Glomerular endothelial cell (primary cell): ENCODE measurements around the gene NPTXR. TPM values are rescaled to one million over a fixed set of nuclear protein-coding genes. Genes with fewer than 3 reads are reported as not detected.
"Not testable (repeated sequence)": the region's sequence is repeated elsewhere in the genome, so short reads cannot be mapped to it uniquely, and the experiment has no call there.

Experiments
- DNase-seq: peaks from one replicate; pipeline ENCODE4 v3.0.0-alpha.2; 2011; ENCODE audit warnings: low read depth, low spot score; ENCODE audit errors: extremely low read depth
- total RNA-seq: library from RNA; depleted of rRNA; stranded (reverse); fragments of >200 nt; gene quantifications from 2 replicates; pipeline ENCODE4 v1.2.3, GENCODE V29; 2015

Gene NPTXR
- total RNA-seq, 1 donor from 2014 or later, result 3.7 TPM

DNA sequence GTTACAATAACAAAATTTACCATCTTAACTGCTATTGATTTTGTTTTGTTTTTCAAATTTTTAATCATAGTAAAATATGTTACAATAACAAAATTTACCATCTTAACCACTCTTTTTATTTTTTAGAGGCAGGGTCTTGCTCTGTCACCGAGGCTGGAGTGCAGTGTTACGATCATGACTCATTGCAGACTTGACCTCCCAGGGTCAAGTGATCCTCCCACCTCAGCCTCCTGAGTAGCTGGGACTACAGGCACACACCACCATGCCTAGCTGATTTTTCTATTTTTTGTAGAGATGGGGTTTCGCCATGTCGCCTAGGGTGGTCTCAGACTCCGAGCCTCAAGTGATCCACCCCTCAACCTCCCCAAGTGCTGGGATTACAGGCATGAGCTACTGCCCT, 10.1 kb upstream of the NPTXR start:
- DNase-seq, result not testable (repeated sequence)

DNA sequence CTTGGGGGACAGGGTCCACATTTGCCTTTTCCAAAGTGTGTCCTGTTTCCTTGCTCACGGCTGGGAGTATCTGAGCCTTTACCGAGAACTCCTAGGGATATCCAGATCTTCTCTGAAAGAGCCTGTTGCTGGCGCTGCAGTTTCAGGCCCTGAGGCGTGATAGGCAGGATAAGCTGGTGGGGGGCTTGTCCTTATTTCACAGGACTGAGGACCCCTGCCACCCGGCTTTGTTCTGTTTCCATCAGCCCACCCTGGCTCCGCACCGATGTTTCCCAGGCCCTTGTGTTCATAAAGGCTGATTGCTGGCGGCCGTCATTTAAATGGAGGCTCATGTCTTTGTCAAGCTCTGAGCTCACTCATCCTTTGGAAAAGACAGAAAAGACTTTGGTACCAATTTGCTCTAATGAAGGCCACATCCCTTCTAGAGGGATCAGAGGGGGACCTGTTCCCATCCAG, 9.4 kb upstream of the NPTXR start:
- DNase-seq, result no peak

DNA sequence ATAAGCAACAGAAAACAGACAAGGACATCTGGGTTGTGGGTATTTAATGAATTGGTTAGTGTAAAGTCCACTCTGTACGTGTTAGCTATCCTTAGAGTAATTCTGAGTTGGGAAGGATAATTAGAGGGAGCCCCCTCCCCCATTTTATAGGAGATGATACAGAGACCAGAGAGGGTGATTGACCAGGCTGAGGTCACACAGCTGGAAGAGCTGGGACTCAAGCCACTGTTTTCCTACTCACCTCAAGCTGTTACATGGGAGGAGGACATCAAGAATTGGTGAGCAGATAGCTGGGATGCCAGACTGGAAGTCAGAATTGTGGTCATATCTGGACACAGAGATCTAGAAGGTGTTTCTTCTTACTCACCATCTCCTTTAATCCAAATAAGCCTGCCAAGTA, 8.7 kb upstream of the NPTXR start:
- no peak for DNase-seq

DNA sequence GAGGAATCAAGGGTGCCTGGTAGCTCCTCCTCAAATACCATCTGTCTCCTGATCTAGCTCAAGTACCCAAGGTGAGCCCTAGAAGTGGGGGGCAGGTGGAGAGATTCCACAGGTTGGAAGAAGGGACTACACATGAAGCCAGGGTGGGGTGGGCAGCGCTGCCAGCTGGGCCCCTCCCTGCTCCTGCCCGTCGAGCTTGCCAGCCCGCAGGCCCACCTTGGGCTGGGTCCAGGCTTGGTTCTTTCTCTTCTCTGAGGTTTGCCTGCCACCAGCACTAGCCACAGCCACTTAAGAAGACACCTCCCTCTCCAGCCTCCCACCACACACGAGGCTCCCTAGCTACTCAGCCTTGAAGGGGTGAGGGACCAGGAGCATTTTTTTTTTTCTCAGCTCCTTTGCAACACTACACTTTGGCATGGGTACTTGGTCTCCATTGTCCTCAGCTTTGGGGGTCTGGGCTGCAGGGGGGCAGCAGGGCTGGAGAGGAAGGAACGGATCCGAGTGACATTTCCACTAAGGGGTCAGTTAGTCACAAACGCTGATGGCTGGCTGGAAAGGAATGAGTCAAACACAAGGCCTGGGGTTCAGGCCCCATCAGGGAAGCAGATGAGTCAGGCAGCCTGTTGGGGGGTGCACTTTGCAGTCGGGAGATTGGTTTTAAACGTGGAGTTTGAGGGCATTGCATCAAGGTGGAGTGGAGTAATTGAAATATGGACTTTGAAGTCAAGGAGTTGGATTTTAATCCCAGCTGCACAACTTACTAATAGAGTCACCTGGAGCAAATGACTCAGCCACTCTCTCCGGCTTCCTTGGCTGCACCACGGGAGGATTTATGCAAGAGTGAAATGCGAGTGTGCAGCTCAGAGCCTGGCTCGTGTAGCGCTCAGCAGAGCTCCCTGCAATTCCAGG, 7.4 kb upstream of the NPTXR start:
- DNase-seq, result no peak

DNA sequence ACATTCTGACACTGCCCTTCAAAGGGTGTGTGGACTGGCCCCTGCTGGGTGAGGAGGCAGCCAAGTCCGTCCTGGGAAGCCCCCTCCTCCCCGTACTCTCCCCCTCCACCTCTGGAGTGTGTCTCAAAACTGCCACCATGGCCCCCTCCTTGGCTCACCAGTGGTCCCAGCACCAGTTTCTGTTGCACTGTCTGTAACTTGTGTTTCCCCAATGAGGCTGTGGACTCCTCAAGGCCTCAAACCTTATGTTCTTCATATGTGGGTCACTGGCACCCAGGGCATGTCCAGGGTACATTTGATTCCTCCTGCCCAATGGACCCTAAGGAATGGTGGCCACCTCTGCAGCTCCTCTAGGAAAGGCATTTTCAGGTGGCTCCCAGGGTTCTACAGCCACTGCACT, 6.6 kb upstream of the NPTXR start:
- no peak for DNase-seq

DNA sequence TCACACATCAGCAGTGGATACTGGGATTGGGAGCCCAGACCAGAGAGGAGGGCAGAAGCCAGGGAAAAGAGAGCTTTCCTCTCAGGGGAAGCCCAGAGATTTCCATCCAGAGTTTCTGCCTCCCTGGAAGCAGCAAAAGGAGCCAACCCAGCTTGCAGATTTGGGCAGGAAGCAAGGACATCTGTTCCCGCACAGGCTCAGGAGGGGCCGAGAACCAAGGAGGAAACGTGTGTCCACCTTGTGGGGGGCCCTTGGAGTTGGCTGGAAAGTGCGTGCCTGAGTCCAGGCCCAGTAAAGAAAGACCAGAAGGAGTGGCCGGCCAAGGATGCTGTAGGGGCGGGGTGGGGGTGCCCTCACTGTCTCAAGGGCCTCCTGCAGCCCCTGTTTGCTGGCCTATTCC, 6.0 kb upstream of the NPTXR start:
- no peak for DNase-seq

DNA sequence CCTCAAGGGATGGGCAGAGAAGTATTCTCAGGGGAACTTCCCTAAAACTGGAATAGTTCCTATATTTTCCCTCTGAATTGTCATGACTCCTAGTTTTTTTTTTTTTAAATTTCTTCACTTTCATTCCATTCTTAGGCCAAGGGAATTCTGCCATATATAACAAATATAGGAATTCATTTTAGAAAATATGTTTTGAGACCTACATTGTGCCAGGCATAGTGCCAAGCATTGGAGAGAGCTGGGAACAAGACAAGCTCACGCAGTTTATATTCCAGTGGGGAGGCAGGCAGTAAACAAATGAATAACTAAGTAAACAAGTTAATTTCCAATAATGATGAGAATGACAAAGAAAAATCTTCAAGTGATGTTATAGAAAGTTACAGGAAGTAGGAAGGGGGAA, 2.6 kb upstream of the NPTXR start:
- no peak for DNase-seq

DNA sequence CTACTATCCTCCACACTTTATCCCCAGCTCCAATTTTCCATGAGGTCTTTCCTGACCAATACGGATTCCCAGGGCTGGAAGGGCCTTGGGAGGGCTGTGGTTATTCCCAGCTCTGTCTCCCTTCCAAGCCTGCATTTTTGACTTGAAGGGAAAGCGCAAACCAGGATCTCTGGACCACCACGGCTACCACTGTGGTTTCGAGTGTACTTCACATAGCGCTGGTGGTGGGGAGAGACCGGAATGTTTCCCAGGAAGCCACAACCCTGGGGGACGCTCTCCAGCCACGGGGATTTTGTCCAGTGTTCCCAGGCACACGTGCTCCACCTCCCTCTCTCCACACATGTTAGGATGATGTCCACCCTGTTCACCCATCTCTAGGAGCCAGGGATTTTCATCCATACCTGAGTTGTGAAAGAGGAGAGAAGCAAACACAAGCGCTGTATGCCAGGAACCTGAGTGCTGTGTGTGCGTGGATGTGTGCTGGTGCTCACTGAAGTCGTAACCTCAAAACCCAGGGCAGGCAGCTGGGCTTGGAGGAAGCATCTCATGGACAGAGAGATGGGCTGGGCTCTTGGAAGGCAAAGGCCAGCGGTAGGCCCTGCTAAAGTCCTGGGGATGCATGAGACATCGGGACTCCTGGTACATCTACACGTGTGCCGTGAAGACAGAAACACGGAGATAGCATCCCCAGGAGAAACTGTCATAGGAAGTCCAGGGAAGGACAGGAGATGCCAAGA, 1.3 kb upstream of the NPTXR start:
- DNase-seq, result no peak

DNA sequence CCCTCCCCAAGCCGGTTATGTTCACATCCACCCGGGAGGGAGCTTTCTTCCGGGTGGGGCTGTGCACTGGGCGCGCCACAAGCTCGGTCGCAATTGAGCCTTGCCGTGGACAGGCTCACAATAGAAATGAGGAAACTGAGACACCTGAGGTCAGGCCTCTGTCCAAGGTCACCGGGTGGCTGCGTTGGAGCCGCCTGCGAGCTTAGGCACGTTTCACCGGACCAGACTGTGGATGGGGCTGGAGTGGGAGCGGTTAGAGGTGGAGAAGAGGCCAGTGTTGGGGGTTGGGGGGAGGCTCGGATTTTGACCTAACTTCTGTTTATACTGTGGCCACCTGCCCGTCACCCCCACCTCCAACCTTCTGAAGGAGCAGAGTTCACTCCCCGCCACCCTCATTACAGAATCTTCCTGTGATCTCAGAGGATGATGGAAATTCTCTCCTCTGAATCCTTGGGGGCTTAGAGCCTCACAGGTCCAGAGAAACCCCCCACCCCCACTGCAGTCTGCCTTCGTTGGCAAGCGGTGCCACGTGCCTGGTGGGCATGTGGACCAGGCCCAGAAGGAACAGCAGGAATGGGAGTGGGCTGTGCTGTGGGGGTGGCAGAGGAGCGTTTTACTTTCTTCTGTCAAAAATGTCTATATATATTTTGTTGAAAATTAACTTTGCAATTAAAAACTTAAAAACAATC, 631 bp upstream of the NPTXR start:
- no peak for DNase-seq

DNA sequence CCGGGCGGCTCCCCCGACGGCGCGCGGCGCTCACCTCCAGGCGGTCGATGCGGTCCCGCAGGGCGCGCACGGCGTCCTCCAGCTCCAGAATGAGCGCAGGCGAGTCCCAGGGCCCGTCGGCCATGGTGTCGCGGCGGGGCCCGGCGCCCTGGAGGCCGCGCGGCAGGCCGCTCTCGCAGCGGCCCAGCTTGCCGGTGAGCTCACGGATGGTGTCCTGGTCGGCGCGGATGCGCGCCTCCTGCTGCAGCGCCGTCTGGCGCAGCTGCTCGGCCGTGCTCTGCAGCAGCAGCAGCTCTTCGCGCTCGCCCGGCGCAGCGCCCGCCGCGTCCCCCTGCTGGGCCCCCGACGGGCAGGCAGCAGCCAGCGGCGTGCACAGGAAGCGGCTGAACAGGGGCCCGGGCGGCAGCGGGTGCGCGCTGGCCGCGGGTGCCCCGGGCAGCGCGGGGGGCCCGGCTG, 599 bp downstream of the NPTXR start:
- DNase-seq, result no peak

DNA sequence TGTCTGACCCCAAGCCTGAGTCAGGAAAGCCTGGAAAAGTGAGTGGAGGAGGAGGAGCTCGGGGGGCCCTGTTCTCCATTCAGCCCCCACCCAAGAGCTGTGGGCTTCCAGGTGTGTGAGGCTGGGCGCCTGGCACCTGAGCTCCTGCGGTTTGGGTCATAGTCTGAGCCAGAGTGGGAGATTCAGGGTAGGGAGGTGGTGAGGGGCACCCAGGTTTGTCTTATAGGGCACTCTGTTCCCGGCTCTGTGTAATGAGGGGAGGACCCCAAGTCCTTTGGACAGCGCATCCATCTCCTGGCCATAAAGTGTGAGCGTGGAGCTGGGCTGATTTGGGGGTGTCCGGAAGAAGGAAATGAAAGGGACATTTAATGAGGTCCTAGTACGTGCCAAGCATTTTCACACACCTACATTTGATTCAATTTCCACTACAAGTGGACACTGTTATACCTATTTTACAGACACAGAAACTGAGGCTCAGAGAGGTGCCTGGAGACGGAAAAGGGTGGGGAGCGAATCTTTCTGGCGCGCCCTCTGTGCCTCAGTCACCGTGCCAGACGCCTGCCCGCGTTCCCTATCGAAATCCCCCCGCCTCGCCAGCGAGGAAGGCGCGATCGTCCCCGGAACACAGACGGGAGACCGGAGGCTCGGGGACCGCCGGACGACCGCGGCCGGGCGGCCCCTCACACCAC, 1.2 kb downstream of the NPTXR start:
- DNase-seq, result no peak

DNA sequence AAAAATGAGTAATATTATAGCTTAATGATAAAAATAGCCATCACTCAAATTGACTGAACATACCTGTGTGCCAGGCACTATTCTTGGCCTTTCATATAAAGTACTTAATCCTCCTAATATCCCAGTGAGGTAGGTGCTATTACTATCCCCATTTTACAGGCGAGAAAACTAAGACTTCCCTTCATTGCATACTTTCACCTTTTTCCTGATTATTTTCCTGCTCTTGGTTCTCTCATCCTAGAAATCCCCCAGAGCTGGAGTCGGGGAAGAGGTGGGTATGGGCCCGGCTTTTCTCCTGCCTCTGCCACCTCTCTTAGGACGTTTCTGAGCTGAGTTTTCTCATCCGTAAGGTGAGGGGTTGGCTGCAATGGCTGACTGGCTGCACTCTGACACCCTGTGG, 2.2 kb downstream of the NPTXR start:
- DNase-seq, result no peak

DNA sequence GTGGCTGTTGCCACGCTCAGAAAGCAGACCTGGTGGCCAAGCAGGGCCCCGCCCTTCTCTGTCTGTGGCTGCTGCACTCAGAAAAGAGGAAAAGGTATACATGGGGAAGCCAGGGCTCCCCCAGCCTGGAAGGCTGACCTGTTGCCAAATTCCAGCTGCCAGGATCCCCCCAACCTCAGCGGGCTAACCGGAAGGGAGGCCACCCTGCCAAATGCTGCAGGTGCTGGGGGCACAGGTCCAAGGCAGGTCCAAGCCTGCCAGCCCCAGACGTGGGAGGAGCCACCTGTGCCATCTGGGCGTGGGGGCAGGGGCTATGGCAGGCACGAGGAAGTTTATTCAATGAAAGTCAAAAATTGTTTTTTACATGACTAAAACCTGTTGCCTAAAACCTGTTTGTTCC, 2.6 kb downstream of the NPTXR start:
- no peak for DNase-seq

DNA sequence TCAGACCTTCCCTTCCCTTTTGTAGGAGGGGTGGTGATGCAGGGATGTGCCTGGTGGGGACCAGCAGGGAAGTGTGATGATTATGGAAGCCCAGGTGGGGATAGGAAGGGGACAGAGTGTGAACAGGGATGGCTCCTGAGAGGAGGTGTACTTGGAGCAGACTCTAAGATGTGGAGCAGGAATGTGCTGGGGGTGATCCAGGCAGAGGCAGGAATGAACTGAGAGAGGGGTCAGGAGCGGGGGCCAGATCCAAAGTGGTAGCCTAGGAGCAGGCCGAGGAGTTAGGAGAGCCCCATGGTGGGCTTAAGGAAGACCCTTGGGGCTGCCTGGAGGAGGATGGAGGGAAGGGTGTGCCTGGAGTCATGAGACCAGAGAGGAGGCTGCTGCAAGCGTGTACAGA, 3.7 kb downstream of the NPTXR start:
- DNase-seq, result no peak

DNA sequence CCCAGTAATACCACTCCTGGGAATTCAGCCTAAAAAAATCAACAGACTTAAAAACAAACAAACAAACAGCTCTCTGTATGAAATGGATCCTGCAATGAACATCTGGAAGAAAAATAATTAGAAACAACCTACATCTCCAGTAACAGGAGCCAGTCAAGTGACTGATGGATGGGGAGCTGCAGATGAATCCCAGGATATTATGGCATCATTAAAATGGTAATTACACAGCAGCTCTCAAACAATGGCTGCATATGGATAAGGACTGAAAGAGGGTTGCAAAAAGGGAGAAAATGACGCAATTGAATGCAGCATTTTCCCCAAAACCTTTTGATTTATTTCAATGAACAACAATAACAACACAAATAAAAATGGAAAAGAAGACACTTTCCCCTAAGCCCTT, 4.1 kb downstream of the NPTXR start:
- no peak for DNase-seq

DNA sequence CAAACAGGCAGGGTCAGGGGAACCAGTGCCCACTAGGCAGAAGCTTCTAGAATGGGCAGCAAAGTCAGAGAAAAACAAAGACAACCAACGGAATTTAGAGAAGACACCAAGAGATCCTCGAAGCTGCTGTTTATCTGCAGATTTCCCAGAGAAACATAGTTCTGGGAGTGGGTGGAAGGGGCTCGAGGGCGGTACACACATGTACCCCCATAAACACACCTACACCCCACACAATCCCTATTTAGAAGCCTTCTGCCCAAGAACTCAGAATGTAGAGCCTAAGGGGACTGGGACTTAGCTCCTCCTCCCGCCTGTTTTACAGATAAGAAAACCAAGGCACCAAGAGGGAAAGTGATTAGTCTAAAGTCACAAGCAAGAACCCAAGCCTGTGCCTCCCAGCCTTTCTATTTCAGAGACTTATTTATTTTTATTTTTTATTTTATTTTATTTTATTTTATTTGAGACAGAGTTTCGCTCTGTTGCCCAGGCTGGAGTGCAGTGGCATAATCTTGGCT, 6.4 kb downstream of the NPTXR start:
- no peak for DNase-seq

DNA sequence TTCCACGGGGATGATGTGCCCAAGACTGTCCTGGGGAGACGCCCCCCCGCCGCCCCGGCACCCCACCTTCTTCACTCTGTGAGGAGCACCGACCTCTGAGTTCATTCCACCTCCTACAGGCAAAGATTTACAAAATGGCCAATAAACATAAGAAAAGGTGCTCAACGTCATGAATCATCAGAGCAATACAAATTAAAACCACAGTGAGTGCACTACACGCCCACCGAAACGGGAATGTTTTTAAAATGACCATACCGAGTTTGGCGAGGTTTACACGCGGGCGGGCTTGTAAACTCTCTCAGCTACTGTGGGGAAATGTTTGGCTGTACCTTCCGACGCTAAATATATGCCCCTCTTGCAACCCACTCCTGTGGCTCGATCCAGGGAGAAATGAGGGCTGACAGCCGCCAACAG, 7.9 kb downstream of the NPTXR start:
- no peak for DNase-seq

DNA sequence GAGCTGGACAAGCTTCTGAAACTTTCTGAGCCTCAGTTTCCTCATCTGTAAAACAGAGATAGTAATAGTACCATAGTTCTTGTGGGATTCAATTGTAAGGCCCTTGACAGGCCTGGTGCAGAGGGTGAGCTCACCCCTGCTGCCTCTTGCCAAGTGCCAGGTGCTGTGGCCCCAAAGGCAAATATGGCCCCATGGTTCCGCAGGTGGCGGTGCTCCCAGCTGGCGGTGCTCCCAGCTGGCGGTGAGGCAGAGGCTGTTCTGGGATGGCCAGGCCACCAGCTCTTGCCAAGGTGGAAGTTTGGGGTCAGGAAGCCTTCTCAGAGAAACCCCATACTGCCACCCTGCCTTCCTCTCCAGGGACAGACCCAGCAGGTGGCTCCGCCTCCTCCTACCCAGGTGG, 8.8 kb downstream of the NPTXR start:
- no peak for DNase-seq

DNA sequence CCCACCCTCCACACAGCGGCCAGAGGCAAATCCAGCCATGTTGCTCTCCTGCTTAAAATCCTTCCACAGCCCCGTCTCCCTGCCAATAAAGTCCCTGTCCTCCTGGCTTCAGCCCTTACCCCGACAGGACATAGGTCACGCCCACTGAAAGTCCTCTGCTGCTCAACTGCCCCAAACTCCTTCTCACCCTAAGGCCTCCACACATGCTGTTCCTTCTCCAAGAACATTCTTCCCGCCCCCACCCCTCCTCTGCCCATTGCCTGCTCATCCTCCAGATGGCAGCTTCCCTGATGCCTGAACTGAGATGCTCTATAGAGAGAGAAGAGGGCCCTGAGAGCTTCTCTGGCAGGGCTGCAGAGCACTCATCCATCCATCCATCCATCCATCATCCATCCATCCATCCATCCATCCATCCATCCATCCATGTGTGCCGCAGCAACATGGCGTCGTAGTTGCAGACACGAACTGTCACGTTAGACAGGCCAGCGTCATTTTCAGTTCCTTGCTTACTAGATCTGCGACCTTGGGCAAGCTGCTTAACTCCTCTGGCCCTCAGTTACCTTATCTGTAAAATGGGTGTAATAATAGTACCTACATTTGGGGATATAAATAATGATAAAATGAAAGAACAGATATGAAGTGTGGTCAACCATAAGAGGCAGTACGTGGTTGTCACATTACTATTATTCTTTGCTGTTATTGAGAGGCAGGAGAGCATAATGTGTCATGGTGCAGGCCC, 9.4 kb downstream of the NPTXR start:
- no peak for DNase-seq

DNA sequence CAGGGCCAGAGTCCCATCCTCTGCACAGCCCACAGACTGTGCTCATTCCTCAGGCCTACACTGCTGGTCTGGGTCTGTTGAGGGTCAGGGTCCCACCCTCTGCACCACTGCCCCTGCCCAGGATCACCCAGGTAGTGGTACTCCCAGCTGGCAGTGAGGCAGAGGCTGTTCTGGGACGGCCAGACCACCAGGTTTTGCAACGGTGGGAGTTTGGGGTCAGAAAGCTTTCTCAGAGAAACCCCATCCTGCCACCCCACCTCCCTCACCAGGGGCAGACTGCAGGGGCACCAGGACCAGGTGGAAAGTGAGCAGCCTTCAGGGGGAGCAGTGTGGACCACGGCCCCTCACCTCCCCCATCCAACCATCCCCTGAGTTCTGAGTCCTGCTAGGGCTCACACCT, 10.8 kb downstream of the NPTXR start:
- no peak for DNase-seq
